K562 (cell line): ENCODE measurements around the gene ACTL10. TPM values are rescaled to one million over a fixed set of nuclear protein-coding genes. Genes with fewer than 3 reads are reported as not detected.

Experiments used
- AFF1 ChIP-seq, 2 experiments: fragments of 450-650 bp; IDR thresholded peaks; 2 replicates each; pipeline ENCODE4 v1.6.1; 2018; ENCODE audit warnings: mild to moderate bottlenecking in 2 of 2, low read depth in 1 of 2; ENCODE audit not compliant: partially characterized antibody in 2 of 2
- CREB1 ChIP-seq, 2 experiments: sonication (generic) in 1 of 2; formaldehyde crosslinking in 1 of 2; IDR thresholded peaks; 2 replicates each; pipeline versions ENCODE4 v1.6.1 to v1.8.0; 2012 to 2022; ENCODE audit warnings: inconsistent platforms in 1 of 2, mild to moderate bottlenecking in 1 of 2, missing genetic modification reagents in 1 of 2, moderate library complexity in 1 of 2
- DIDO1 ChIP-seq: fragments of 450-650 bp; IDR thresholded peaks from 2 replicates; pipeline ENCODE4 v1.6.1; 2016; ENCODE audit warnings: low read depth, missing biosample characterization, missing genetic modification characterization
- FOXJ2 ChIP-seq: fragments of 200-800 bp; sonication (Bioruptor generic); IDR thresholded peaks from 2 replicates; pipeline ENCODE4 v1.6.1; 2016; ENCODE audit warnings: missing genetic modification characterization, missing compliant biosample characterization
- GTF2A2 ChIP-seq: IDR thresholded peaks from 2 replicates; pipeline ENCODE4 v1.6.1; 2016; ENCODE audit warnings: mild to moderate bottlenecking, missing genetic modification characterization, missing compliant biosample characterization
- MBD1 ChIP-seq: fragments of 250-450 bp; sonication (Bioruptor Pico); IDR thresholded peaks from 2 replicates; pipeline ENCODE4 v1.8.0; 2022; ENCODE audit warnings: inconsistent platforms
- SFPQ ChIP-seq: fragments of 200-400 bp; formaldehyde crosslinking; IDR thresholded peaks from 2 replicates; pipeline ENCODE4 v1.6.1; 2017; ENCODE audit warnings: mild to moderate bottlenecking, low read depth, low read length, moderate library complexity
- SMAD1 ChIP-seq: fragments of 150-350 bp; IDR thresholded peaks from 2 replicates; pipeline ENCODE4 v1.6.1; 2014; ENCODE audit warnings: low read length, low read depth; ENCODE audit not compliant: partially characterized antibody
- SMARCE1 ChIP-seq: fragments of 450-650 bp; IDR thresholded peaks from 2 replicates; pipeline ENCODE4 v1.7.1; 2016; ENCODE audit warnings: mild to moderate bottlenecking
- STAT5A ChIP-seq: IDR thresholded peaks from 2 replicates; pipeline ENCODE4 v1.6.1; 2012; ENCODE audit warnings: low read length, inconsistent platforms, borderline replicate concordance
- ZBTB26 ChIP-seq: fragments of 450-650 bp; formaldehyde crosslinking; IDR thresholded peaks from 2 replicates; pipeline ENCODE4 v1.4.0; 2022; ENCODE audit warnings: missing genetic modification characterization
- ZNF124 ChIP-seq: sonication (generic); formaldehyde crosslinking; IDR thresholded peaks from 2 replicates; pipeline ENCODE4 v1.8.1; 2022; ENCODE audit warnings: missing genetic modification reagents
- ZNF76 ChIP-seq: fragments of 250-450 bp; sonication (Bioruptor Pico); IDR thresholded peaks from 2 replicates; pipeline ENCODE4 v1.4.0; 2020; ENCODE audit warnings: mild to moderate bottlenecking, moderate library complexity, borderline replicate concordance
- polyA plus RNA-seq, 8 experiments: library from polyadenylated mRNA; depleted of rRNA in 4 of 8; stranded (reverse) in 5 of 8; unstranded in 3 of 8; fragments of >200 nt; fragmentation: Nextera tagmentation in 2 of 8; fragmentation: Illumina TruSeq in 1 of 8; extraction: Ambion mirVana in 2 of 8; extraction: Trizol in 1 of 8; gene quantifications; 2 replicates each; pipeline versions ENCODE4 v1.2.1 to v1.2.3, GENCODE V29; 2011 to 2014; ENCODE audit warnings: inconsistent platforms in 1 of 8, missing spikeins in 1 of 8
- total RNA-seq, 7 experiments: library from RNA; depleted of rRNA in 6 of 7; stranded (reverse); fragments of >200 nt in 6 of 7; fragmentation: Illumina TruSeq in 2 of 7; extraction: Trizol in 2 of 7; gene quantifications; 2 replicates each; pipeline versions ENCODE4 v1.2.1 to v1.2.3, GENCODE V29; 2011 to 2021; ENCODE audit warnings: low replicate concordance in 1 of 7
- TF ChIP-seq, protein P1 (sequence below), 2 experiments: fragments of 250-450 bp in 1 of 2; fragments of 450-650 bp in 1 of 2; sonication (Bioruptor Pico) in 1 of 2; IDR thresholded peaks; 2 replicates each; pipeline versions ENCODE4 v1.6.1 to v1.8.0; 2016 to 2021; ENCODE audit warnings: mild to moderate bottlenecking in 2 of 2, moderate library complexity in 2 of 2, missing compliant biosample characterization in 1 of 2, missing genetic modification characterization in 1 of 2
- TF ChIP-seq, protein P2 (sequence below): sonication (generic); formaldehyde crosslinking; IDR thresholded peaks from 2 replicates; pipeline ENCODE4 v1.8.0; 2022; ENCODE audit warnings: missing genetic modification reagents, mild to moderate bottlenecking, borderline replicate concordance

The ACTL10 gene
- total and polyA plus RNA-seq, 9 of the 15 experiments (the other 6 are each of a cell fraction or from before 2014, with no cell fraction given): 0.07 to 0.14 TPM; not detected in 7

DNA sequence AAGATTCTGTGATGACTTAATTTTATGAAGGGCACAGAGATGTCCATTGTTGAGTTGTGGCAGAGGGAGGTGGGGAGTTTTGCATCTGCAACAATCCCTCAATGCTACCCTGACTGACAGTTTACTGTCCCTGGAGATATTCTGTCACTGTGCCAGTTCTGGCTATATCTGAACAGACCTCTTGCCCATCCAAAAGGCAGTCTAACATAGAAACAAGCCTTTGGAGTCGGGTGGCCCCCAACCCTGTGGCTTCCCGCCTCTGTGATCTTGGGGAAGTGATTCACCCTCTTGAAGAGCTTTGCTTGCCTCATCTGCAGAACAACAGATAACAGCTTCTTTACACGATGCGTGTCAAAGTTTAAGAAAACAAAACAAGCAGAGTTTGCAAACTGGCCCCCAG, 23.2 kb downstream of the ACTL10 start (continued):
- TF ChIP-seq AFF1 (IDR thresholded peaks at IDR 0.05; ENCODE audit: low read depth in 1 of 2, partially characterized antibody in 2 of 2) (peak in 1 of 2 experiments; percentile 47), ZBTB26 (no peak), STAT5A (peak; percentile 85), SFPQ (no peak), CREB1 (IDR thresholded peaks at IDR 0.05) (peak; percentile 65; the same call in 1 of the 2 replicates), CREB1 (CRISPR knock-in tag; IDR thresholded peaks at IDR 0.05) (no peak), FOXJ2 (tag) (no peak), GTF2A2 (tag) (no peak), ZNF76 (CRISPR knock-in tag) (no peak), ZNF124 (no peak), DIDO1 (no peak), SMARCE1 (peak; percentile 97), SMAD1 (no peak), MBD1 (CRISPR knock-in tag) (no peak)
- TF ChIP-seq, protein P1, sequence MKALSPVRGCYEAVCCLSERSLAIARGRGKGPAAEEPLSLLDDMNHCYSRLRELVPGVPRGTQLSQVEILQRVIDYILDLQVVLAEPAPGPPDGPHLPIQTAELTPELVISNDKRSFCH (CRISPR knock-in tag; IDR thresholded peaks at IDR 0.05): no peak
- TF ChIP-seq, protein P1 (tag; IDR thresholded peaks at IDR 0.05): no peak; the same call in 1 of the 2 replicates
- TF ChIP-seq, protein P2, sequence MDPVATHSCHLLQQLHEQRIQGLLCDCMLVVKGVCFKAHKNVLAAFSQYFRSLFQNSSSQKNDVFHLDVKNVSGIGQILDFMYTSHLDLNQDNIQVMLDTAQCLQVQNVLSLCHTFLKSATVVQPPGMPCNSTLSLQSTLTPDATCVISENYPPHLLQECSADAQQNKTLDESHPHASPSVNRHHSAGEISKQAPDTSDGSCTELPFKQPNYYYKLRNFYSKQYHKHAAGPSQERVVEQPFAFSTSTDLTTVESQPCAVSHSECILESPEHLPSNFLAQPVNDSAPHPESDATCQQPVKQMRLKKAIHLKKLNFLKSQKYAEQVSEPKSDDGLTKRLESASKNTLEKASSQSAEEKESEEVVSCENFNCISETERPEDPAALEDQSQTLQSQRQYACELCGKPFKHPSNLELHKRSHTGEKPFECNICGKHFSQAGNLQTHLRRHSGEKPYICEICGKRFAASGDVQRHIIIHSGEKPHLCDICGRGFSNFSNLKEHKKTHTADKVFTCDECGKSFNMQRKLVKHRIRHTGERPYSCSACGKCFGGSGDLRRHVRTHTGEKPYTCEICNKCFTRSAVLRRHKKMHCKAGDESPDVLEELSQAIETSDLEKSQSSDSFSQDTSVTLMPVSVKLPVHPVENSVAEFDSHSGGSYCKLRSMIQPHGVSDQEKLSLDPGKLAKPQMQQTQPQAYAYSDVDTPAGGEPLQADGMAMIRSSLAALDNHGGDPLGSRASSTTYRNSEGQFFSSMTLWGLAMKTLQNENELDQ (CRISPR knock-in tag): no peak
